Subcutaneous abdominal adipose tissue (tissue), 5 donors: Measurements from ENCODE around the gene CCS.
A peak's percentile ranks its signal among the peaks of the same experiment; 100 is the strongest.
"Not testable (repeated sequence)": the region's sequence is repeated elsewhere in the genome, so short reads cannot be mapped to it uniquely, and the experiment has no call there.

Experiments
- H3K27ac ChIP-seq: one replicate; pipeline ENCODE4 v1.7.0; 2013; ENCODE audit warnings: low read depth, mild to moderate bottlenecking, inconsistent platforms, low read length, moderate library complexity
- H3K27me3 ChIP-seq, 5 donors: one replicate each; pipeline ENCODE4 v1.7.0; 2013; ENCODE audit warnings: low read length in 5 of 5, inconsistent platforms in 1 of 5; ENCODE audit not compliant: control insufficient read depth in 5 of 5, insufficient read depth in 4 of 5
- H3K36me3 ChIP-seq, 5 donors: one replicate each; pipeline ENCODE4 v1.7.0; 2013; ENCODE audit warnings: low read length in 5 of 5; ENCODE audit not compliant: control insufficient read depth in 5 of 5, insufficient read depth in 5 of 5
- H3K4me1 ChIP-seq, 5 donors: one replicate each; pipeline ENCODE4 v1.7.0; 2013; ENCODE audit warnings: low read length in 5 of 5, mild to moderate bottlenecking in 3 of 5, moderate library complexity in 1 of 5; ENCODE audit not compliant: control insufficient read depth in 5 of 5, insufficient read depth in 5 of 5
- H3K4me3 ChIP-seq, 5 donors: one replicate each; pipeline ENCODE4 v1.7.0; 2013; ENCODE audit warnings: low read length in 5 of 5, low read depth in 1 of 5
- H3K9ac ChIP-seq, 5 donors: one replicate each; pipeline ENCODE4 v1.7.0; 2013; ENCODE audit warnings: low read length in 5 of 5, mild to moderate bottlenecking in 4 of 5, moderate library complexity in 3 of 5
- H3K9me3 ChIP-seq, 5 donors: one replicate each; pipeline ENCODE4 v1.7.0; 2013; ENCODE audit warnings: low read length in 5 of 5; ENCODE audit not compliant: control insufficient read depth in 5 of 5
- donor health status: healthy.
- donor health status: healthy.
- donor health status: healthy.
- donor health status: healthy.
- donor health status: healthy.

Gene CCS

GRCh38 chr11:66636411-66636810 is 43.4 kb downstream of the CCS start:
- H3K27ac ChIP-seq = no peak overlapping the region
- peaks cover 9 to 41% (median 40%) of the 10 kb centered on the region in 5 donors for H3K4me1 ChIP-seq
- H3K9me3 ChIP-seq = no peaks in the 10 kb centered on the region
- no peaks in the 10 kb centered on the region for H3K27me3 ChIP-seq
- no peak overlapping the region for H3K4me3 ChIP-seq
- peaks cover 7 to 19% (median 18%) of the 10 kb centered on the region in 5 donors for H3K36me3 ChIP-seq
- no peak overlapping the region for H3K9ac ChIP-seq

GRCh38 chr11:66637557-66638176 is 44.7 kb downstream of the CCS start:
- H3K36me3 ChIP-seq = peaks cover 7 to 28% (median 23%) of the 10 kb centered on the region in 5 donors
- no peaks in the 10 kb centered on the region for H3K27me3 ChIP-seq
- peak overlapping the region; percentile 81 for H3K27ac ChIP-seq
- no peaks in the 10 kb centered on the region for H3K9me3 ChIP-seq
- H3K4me1 ChIP-seq = peaks cover 13 to 47% (median 45%) of the 10 kb centered on the region in 5 donors
- peak overlapping the region; percentile 10 to 74 (median 64) for H3K9ac ChIP-seq
- H3K4me3 ChIP-seq = peak overlapping the region; percentile 74 to 98 (median 94)

GRCh38 chr11:66638177-66639065 is 45.4 kb downstream of the CCS start, which contains the start of gene RBM4:
Gene RBM4 (plus strand): TSS chr11:66638703. CDS start chr11:66639712, 1,009 bp downstream.
- Histone ChIP-seq H3K4me3 (peak within 1 kb of the TSS; percentile 86 to 98 (median 94)), H3K27ac (peak within 1 kb of the TSS; percentile 97), H3K9ac (peak within 1 kb of the TSS; percentile 75 to 99 (median 94)), H3K27me3 (no peaks in the 10 kb centered on the region), H3K4me1 (peaks cover 13 to 54% (median 53%) of the 10 kb centered on the region in 5 donors), H3K9me3 (no peaks in the 10 kb centered on the region), H3K36me3 (peaks cover 7 to 33% (median 24%) of the 10 kb centered on the region in 5 donors)

GRCh38 chr11:66639066-66639813 is 46.3 kb downstream of the CCS start:
- peak overlapping the region; percentile 86 to 98 (median 94) for H3K4me3 ChIP-seq
- peak overlapping the region; percentile 97 for H3K27ac ChIP-seq
- peak overlapping the region; percentile 75 to 99 (median 94) for H3K9ac ChIP-seq
- H3K4me1 ChIP-seq = peaks cover 14 to 62% (median 61%) of the 10 kb centered on the region in 5 donors
- H3K36me3 ChIP-seq = peaks cover 9 to 39% (median 30%) of the 10 kb centered on the region in 5 donors
- H3K9me3 ChIP-seq = no peaks in the 10 kb centered on the region
- H3K27me3 ChIP-seq = no peaks in the 10 kb centered on the region

GRCh38 chr11:66639814-66640340 is 46.9 kb downstream of the CCS start:
- peaks cover 14 to 69% (median 67%) of the 10 kb centered on the region in 5 donors for H3K4me1 ChIP-seq
- H3K27ac ChIP-seq = peak overlapping the region; percentile 97
- H3K36me3 ChIP-seq = peaks cover 16 to 45% (median 35%) of the 10 kb centered on the region in 5 donors
- H3K9me3 ChIP-seq, H3K27me3 ChIP-seq: not testable (repeated sequence)
- H3K9ac ChIP-seq = peak overlapping the region in 1 of 5 donors; percentile 97
- H3K4me3 ChIP-seq = peak overlapping the region; percentile 86 to 98 (median 94)

- H3K27me3 ChIP-seq = no peaks in the 10 kb centered on the region
- H3K9me3 ChIP-seq = no peaks in the 10 kb centered on the region
- no peak overlapping the region for H3K27ac ChIP-seq
- H3K36me3 ChIP-seq = peaks cover 29 to 62% (median 50%) of the 10 kb centered on the region in 5 donors
- peak overlapping the region; percentile 34 to 98 (median 41) for H3K4me3 ChIP-seq
- peak overlapping the region in 2 of 5 donors; percentile 65 to 73 for H3K9ac ChIP-seq
- peaks cover 17 to 83% (median 77%) of the 10 kb centered on the region in 5 donors for H3K4me1 ChIP-seq
Observed at GRCh38 chr11:66641834-66642233, 48.8 kb downstream of the CCS start.

GRCh38 chr11:66643745-66644437 is 50.9 kb downstream of the CCS start:
- Histone ChIP-seq H3K9me3 (no peaks in the 10 kb centered on the region), H3K27ac (no peak overlapping the region), H3K4me1 (peaks cover 17 to 74% (median 69%) of the 10 kb centered on the region in 5 donors), H3K27me3 (no peaks in the 10 kb centered on the region), H3K4me3 (peak overlapping the region in 4 of 5 donors; percentile 8 to 26 (median 22)), H3K9ac (peak overlapping the region in 3 of 5 donors; percentile 7 to 38 (median 12)), H3K36me3 (peaks cover 34 to 73% (median 58%) of the 10 kb centered on the region in 5 donors)

GRCh38 chr11:66646828-66647227 is 53.8 kb downstream of the CCS start:
- H3K9me3 ChIP-seq = no peaks in the 10 kb centered on the region
- H3K27me3 ChIP-seq = no peaks in the 10 kb centered on the region
- peaks cover 27 to 76% (median 62%) of the 10 kb centered on the region in 5 donors for H3K36me3 ChIP-seq
- H3K4me3 ChIP-seq = no peak overlapping the region
- H3K4me1 ChIP-seq = peaks cover 7 to 45% (median 40%) of the 10 kb centered on the region in 5 donors
- peak overlapping the region in 2 of 5 donors; percentile 7 to 19 for H3K9ac ChIP-seq
- H3K27ac ChIP-seq = no peak overlapping the region

GRCh38 chr11:66649903-66650302 is 56.9 kb downstream of the CCS start:
- Histone ChIP-seq H3K9me3 (no peaks in the 10 kb centered on the region), H3K4me1 (peaks cover 2 to 15% (median 10%) of the 10 kb centered on the region in 5 donors), H3K27ac (no peak overlapping the region), H3K27me3 (no peaks in the 10 kb centered on the region), H3K36me3 (peaks cover 18 to 56% (median 48%) of the 10 kb centered on the region in 5 donors), H3K4me3 (no peak overlapping the region), H3K9ac (no peak overlapping the region)
